ENCODE data around the gene NFE2L3. TPM values are rescaled to one million over a fixed set of nuclear protein-coding genes. Genes with fewer than 3 reads are reported as not detected.

Gene NFE2L3, protein sequence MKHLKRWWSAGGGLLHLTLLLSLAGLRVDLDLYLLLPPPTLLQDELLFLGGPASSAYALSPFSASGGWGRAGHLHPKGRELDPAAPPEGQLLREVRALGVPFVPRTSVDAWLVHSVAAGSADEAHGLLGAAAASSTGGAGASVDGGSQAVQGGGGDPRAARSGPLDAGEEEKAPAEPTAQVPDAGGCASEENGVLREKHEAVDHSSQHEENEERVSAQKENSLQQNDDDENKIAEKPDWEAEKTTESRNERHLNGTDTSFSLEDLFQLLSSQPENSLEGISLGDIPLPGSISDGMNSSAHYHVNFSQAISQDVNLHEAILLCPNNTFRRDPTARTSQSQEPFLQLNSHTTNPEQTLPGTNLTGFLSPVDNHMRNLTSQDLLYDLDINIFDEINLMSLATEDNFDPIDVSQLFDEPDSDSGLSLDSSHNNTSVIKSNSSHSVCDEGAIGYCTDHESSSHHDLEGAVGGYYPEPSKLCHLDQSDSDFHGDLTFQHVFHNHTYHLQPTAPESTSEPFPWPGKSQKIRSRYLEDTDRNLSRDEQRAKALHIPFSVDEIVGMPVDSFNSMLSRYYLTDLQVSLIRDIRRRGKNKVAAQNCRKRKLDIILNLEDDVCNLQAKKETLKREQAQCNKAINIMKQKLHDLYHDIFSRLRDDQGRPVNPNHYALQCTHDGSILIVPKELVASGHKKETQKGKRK
- 3.1 and 4.7 TPM in 2 replicates for total RNA-seq

GRCh38 chr7:26151953-26152781, at the start of gene NFE2L3:
TSS of gene NFE2L3 (plus strand) at chr7:26152198. CDS start at chr7:26152499, 301 bp downstream.

DNA sequence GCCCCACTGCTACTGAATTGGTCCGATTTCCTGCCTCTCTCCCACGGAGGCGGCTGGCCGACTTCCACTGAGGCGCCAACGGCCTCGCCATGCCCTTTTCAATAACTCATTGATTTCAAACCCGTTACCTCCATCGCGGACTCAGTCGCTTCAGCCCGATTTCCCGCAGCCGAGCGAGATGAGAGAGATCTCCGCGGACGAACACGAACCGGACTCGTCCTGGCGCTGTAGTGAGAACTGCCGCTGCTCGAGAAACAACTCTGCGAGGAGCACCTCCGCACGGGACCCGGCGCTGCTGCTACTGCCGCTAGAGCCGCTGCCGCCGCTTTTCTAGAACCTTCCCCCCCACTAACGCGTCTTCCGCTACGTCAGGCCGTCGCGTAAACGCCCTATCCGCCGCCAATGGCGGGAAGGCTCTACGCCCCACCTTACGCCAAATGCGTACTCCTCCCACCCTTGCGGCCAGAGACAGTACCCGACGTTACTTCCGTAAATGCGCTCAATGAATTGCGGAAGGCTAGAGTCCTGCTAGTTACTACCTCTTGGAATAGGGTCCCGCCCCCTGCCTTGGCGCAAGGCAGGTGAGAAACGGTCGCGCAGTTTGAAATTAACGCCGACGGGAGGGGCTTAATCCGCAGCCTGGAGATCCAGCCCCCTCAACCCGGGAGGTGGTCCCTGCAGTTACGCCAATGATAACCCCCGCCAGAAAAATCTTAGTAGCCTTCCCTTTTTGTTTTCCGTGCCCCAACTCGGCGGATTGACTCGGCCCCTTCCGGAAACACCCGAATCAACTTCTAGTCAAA, 48.6 kb downstream of the NFE2L3 start, which contains the start of gene HNRNPA2B1:
Gene HNRNPA2B1 (minus strand): TSS at position 303 of the 803 bp plus-strand sequence. CDS start 169 bp downstream, at position 134.

DNA sequence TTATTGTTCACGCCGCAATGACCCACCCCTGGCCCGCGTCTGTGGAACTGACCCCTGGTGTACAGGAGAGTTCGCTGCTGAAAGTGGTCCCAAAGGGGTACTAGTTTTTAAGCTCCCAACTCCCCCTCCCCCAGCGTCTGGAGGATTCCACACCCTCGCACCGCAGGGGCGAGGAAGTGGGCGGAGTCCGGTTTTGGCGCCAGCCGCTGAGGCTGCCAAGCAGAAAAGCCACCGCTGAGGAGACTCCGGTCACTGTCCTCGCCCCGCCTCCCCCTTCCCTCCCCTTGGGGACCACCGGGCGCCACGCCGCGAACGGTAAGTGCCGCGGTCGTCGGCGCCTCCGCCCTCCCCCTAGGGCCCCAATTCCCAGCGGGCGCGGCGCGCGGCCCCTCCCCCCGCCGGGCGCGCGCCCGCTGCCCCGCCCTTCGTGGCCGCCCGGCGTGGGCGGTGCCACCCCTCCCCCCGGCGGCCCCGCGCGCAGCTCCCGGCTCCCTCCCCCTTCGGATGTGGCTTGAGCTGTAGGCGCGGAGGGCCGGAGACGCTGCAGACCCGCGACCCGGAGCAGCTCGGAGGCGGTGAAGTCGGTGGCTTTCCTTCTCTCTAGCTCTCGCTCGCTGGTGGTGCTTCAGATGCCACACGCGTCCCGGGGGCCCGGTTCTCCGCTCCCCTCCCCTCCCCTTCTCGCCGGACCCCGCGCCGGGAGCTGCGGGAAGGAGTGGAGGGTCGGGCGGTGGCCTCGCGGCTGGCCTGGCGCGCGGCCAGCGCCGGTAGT, 49.4 kb downstream of the NFE2L3 start, which contains the start of gene CBX3:
Gene CBX3 (plus strand): TSS at position 499 of the 772 bp plus-strand sequence. CDS start 1,254 bp downstream, outside the sequence.

Other genes with a start within 250 kb of the NFE2L3 start
- gene HNRNPA2B1, start 48.5 kb downstream of the NFE2L3 start, total RNA-seq = 57.2 and 69.4 TPM in 2 replicates
- 105 and 112 TPM in 2 replicates for gene CBX3, start 49.5 kb downstream of the NFE2L3 start, total RNA-seq
- 0.37 and 0.85 TPM in 2 replicates for gene SNX10, start 139.7 kb downstream of the NFE2L3 start, total RNA-seq